ENCODE data around the gene CNTN4. TPM values are rescaled to one million over a fixed set of nuclear protein-coding genes. Genes with fewer than 3 reads are reported as not detected.

The CNTN4 gene
- total RNA-seq, 1 donor from 2014 or later: 48.3 TPM

DNA sequence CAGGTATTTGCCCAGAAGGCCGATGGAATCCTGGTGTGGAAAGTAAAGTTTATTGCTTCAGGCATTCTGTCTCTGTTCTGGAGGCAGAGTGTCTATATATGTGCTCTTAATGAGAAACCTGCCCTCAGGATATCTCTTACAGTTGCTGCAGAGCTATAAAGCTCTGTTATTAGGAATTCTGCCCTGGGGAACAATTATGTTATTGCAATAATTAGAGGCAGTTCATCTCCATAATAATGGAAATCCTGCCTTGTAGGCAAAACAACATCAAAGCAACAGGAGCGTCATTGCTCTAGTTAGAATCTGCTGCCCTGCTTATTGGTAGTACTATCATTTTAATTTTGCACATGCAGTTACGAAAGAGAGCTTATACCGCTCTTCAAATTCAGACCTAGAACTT lies 835.9 kb downstream of the CNTN4 start:
- Mint-ChIP-seq H3K9me3 (ENCODE audit: unreplicated experiment) (peaks cover 13% of the 10 kb centered on the region), H3K4me3 (ENCODE audit: unreplicated experiment) (no peak overlapping the region), H3K4me1 (ENCODE audit: unreplicated experiment) (no peaks in the 10 kb centered on the region), H3K36me3 (ENCODE audit: unreplicated experiment) (no peaks in the 10 kb centered on the region), H3K27me3 (ENCODE audit: unreplicated experiment) (no peaks in the 10 kb centered on the region), H3K27ac (ENCODE audit: unreplicated experiment) (no peak overlapping the region)
- TF ChIP-seq CTCF (IDR thresholded peaks at IDR 0.05): no peak
- no peak for DNase-seq (ENCODE audit: extremely low spot score, unreplicated experiment)

- Mint-ChIP-seq H3K27me3 (ENCODE audit: unreplicated experiment) (no peaks in the 10 kb centered on the region), H3K4me1 (ENCODE audit: unreplicated experiment) (no peaks in the 10 kb centered on the region), H3K4me3 (ENCODE audit: unreplicated experiment) (no peak overlapping the region), H3K9me3 (ENCODE audit: unreplicated experiment) (peaks cover 15% of the 10 kb centered on the region), H3K36me3 (ENCODE audit: unreplicated experiment) (no peaks in the 10 kb centered on the region), H3K27ac (ENCODE audit: unreplicated experiment) (no peak overlapping the region)
- DNase-seq (ENCODE audit: extremely low spot score, unreplicated experiment): no peak
- TF ChIP-seq CTCF (IDR thresholded peaks at IDR 0.05): no peak
Measured at GRCh38 chr3:2937055-2937454, 838.4 kb downstream of the CNTN4 start.

- Mint-ChIP-seq H3K4me1 (ENCODE audit: unreplicated experiment) (no peaks in the 10 kb centered on the region), H3K27me3 (ENCODE audit: unreplicated experiment) (no peaks in the 10 kb centered on the region), H3K27ac (ENCODE audit: unreplicated experiment) (no peak overlapping the region), H3K36me3 (ENCODE audit: unreplicated experiment) (no peaks in the 10 kb centered on the region), H3K4me3 (ENCODE audit: unreplicated experiment) (no peak overlapping the region), H3K9me3 (ENCODE audit: unreplicated experiment) (peaks cover 15% of the 10 kb centered on the region)
- DNase-seq (ENCODE audit: extremely low spot score, unreplicated experiment): no peak
- TF ChIP-seq CTCF (IDR thresholded peaks at IDR 0.05): no peak
Measured at GRCh38 chr3:2937592-2937991, 838.9 kb downstream of the CNTN4 start.

- Mint-ChIP-seq H3K9me3 (ENCODE audit: unreplicated experiment) (peaks cover 12% of the 10 kb centered on the region), H3K36me3 (ENCODE audit: unreplicated experiment) (no peaks in the 10 kb centered on the region), H3K27me3 (ENCODE audit: unreplicated experiment) (no peaks in the 10 kb centered on the region), H3K4me3 (ENCODE audit: unreplicated experiment) (no peak overlapping the region), H3K4me1 (ENCODE audit: unreplicated experiment) (no peaks in the 10 kb centered on the region), H3K27ac (ENCODE audit: unreplicated experiment) (no peak overlapping the region)
- DNase-seq (ENCODE audit: extremely low spot score, unreplicated experiment): no peak
- no peak for TF ChIP-seq CTCF (IDR thresholded peaks at IDR 0.05)
Measured at GRCh38 chr3:2938711-2939110, 840.0 kb downstream of the CNTN4 start.

DNA sequence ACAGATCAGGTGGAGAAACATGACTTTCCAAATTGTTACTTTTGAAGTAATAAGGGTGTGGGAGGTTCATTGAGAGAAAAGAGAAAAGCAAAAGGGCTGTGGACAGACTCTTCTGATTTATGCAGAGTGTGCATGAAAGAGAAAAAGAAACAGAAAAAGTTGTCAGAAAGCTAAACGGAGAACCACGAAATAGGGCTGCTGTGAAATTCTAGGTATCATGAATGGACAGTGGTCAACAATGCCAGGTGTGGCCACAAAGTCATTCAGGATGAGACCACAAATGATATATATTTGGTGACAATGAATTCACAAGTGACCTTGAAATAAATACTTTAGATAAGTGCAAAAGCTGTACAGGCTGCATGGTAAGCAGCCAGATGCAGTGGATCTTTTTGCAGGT lies 841.4 kb downstream of the CNTN4 start:
- Mint-ChIP-seq H3K27me3 (ENCODE audit: unreplicated experiment) (no peaks in the 10 kb centered on the region), H3K4me3 (ENCODE audit: unreplicated experiment) (no peak overlapping the region), H3K27ac (ENCODE audit: unreplicated experiment) (no peak overlapping the region), H3K36me3 (ENCODE audit: unreplicated experiment) (no peaks in the 10 kb centered on the region), H3K9me3 (ENCODE audit: unreplicated experiment) (peaks cover 6% of the 10 kb centered on the region), H3K4me1 (ENCODE audit: unreplicated experiment) (no peaks in the 10 kb centered on the region)
- no peak for DNase-seq (ENCODE audit: extremely low spot score, unreplicated experiment)
- no peak for TF ChIP-seq CTCF (IDR thresholded peaks at IDR 0.05)

Data from osteocyte (in vitro differentiated cells).